ENCODE measurements around the gene PNPLA1. TPM values are rescaled to one million over a fixed set of nuclear protein-coding genes. Genes with fewer than 3 reads are reported as not detected.

PNPLA1 gene
- polyA plus RNA-seq, 1 donor (not counting 4 experiments of a cell fraction or from before 2014, with no cell fraction given): 0.14 TPM

GRCh38 chr6:36252005-36252404 lies 17.9 kb upstream of the PNPLA1 start:
- dilution Hi-C loops (cut with MboI; ENCODE audit: extremely low pct_ligation_motif_present, low sequenced_read_pairs): no loop called here
- no peak overlapping the region for H3K27ac ChIP-seq (ENCODE audit: control insufficient read depth, insufficient read depth, low read length)
- no peak overlapping the region for H3K4me3 ChIP-seq (ENCODE audit: control insufficient read depth in 2 of 3, extremely low read depth in 1 of 3, insufficient read depth in 2 of 3, low read depth in 1 of 3, low read length in 3 of 3)

GRCh38 chr6:36263390-36264000 lies 6.4 kb upstream of the PNPLA1 start:
- no peak for FAIRE-seq
- Histone ChIP-seq H3K27ac (ENCODE audit: control insufficient read depth, insufficient read depth, low read length) (no peak overlapping the region), H3K36me3 (ENCODE audit: control insufficient read depth in 2 of 2, extremely low read depth in 1 of 2, insufficient read depth in 2 of 2, low read length in 2 of 2) (no peaks in the 10 kb centered on the region), H2AFZ (ENCODE audit: control insufficient read depth, low read length) (no peak overlapping the region), H3K27me3 (ENCODE audit: control insufficient read depth, extremely low read depth, insufficient read depth, low read length) (peaks cover 3% of the 10 kb centered on the region), H4K20me1 (ENCODE audit: control insufficient read depth, extremely low read depth, insufficient read depth, low read length) (no peaks in the 10 kb centered on the region), H3K9ac (ENCODE audit: control insufficient read depth, extremely low read depth, insufficient read depth, low read length) (no peak overlapping the region), H3K4me2 (ENCODE audit: control insufficient read depth, extremely low read depth, insufficient read depth, low read depth, low read length) (no peak overlapping the region), H3K9me1 (ENCODE audit: control insufficient read depth, extremely low read depth, insufficient read depth, low read length) (peaks cover 3% of the 10 kb centered on the region), H3K9me3 (ENCODE audit: control insufficient read depth, low read depth, low read length) (peaks cover 2% of the 10 kb centered on the region), H3K79me2 (ENCODE audit: control insufficient read depth, insufficient read depth, low read length) (no peaks in the 10 kb centered on the region), H3K4me3 (ENCODE audit: control insufficient read depth in 2 of 3, extremely low read depth in 1 of 3, insufficient read depth in 2 of 3, low read depth in 1 of 3, low read length in 3 of 3) (no peak overlapping the region), H3K4me1 (ENCODE audit: control insufficient read depth, extremely low read depth, insufficient read depth, low read length) (peaks cover 18% of the 10 kb centered on the region)
- no peak for TF ChIP-seq EZH2 (IDR thresholded peaks at IDR 0.05; ENCODE audit: low read length)
- no peak for TF ChIP-seq CTCF (optimal IDR thresholded peaks at IDR 0.05 in 1 of 3, IDR thresholded peaks at IDR 0.05 in 1 of 3, conservative IDR thresholded peaks at IDR 0.05 in 1 of 3; ENCODE audit: extremely low read depth in 1 of 3, insufficient read depth in 2 of 3, low read length in 3 of 3)
- dilution Hi-C loops (cut with MboI; ENCODE audit: extremely low pct_ligation_motif_present, low sequenced_read_pairs): no loop called here
- DNase-seq (ENCODE audit: low read depth, low spot score): no peak

More at GRCh38 chr6:36252005-36252404, 17.9 kb upstream of the PNPLA1 start:
- H3K9me1 ChIP-seq (ENCODE audit: control insufficient read depth, extremely low read depth, insufficient read depth, low read length): no peaks in the 10 kb centered on the region
- no peaks in the 10 kb centered on the region for H3K27me3 ChIP-seq (ENCODE audit: control insufficient read depth, extremely low read depth, insufficient read depth, low read length)
- no peaks in the 10 kb centered on the region for H3K36me3 ChIP-seq (ENCODE audit: control insufficient read depth in 2 of 2, extremely low read depth in 1 of 2, insufficient read depth in 2 of 2, low read length in 2 of 2)
- FAIRE-seq (no peak), DNase-seq (ENCODE audit: low read depth, low spot score) (no peak)
- no peak overlapping the region for H3K4me2 ChIP-seq (ENCODE audit: control insufficient read depth, extremely low read depth, insufficient read depth, low read depth, low read length)
- peaks cover 14% of the 10 kb centered on the region for H3K4me1 ChIP-seq (ENCODE audit: control insufficient read depth, extremely low read depth, insufficient read depth, low read length)
- H3K9me3 ChIP-seq (ENCODE audit: control insufficient read depth, low read depth, low read length): no peaks in the 10 kb centered on the region
- no peaks in the 10 kb centered on the region for H3K79me2 ChIP-seq (ENCODE audit: control insufficient read depth, insufficient read depth, low read length)
- TF ChIP-seq EZH2 (IDR thresholded peaks at IDR 0.05; ENCODE audit: low read length) (no peak), CTCF (optimal IDR thresholded peaks at IDR 0.05 in 1 of 3, IDR thresholded peaks at IDR 0.05 in 1 of 3, conservative IDR thresholded peaks at IDR 0.05 in 1 of 3; ENCODE audit: extremely low read depth in 1 of 3, insufficient read depth in 2 of 3, low read length in 3 of 3) (no peak)
- H2AFZ ChIP-seq (ENCODE audit: control insufficient read depth, low read length): no peak overlapping the region
- no peaks in the 10 kb centered on the region for H4K20me1 ChIP-seq (ENCODE audit: control insufficient read depth, extremely low read depth, insufficient read depth, low read length)
- H3K9ac ChIP-seq (ENCODE audit: control insufficient read depth, extremely low read depth, insufficient read depth, low read length): no peak overlapping the region

All from keratinocyte (primary cell).